H1 (cell line): ENCODE data around the gene FNIP2. TPM values are rescaled to one million over a fixed set of nuclear protein-coding genes. Genes with fewer than 3 reads are reported as not detected.
A peak's percentile ranks its signal among the peaks of the same experiment; 100 is the strongest.

Source experiments
- CTCF ChIA-PET: fragments of 300-600 bp; sonication (Branson Sonifier 250); formaldehyde crosslinking; loops from one replicate; lab custom pipeline; 2021; ENCODE audit not compliant: partially characterized antibody; lab: Charles Lee
- POLR2A ChIA-PET: fragments of 300-600 bp; sonication (Branson Sonifier 250); formaldehyde crosslinking; loops from one replicate; lab custom pipeline; 2021; ENCODE audit warnings: inconsistent platforms; ENCODE audit not compliant: partially characterized antibody; lab: Charles Lee
- DNase-seq, 2 experiments: peaks; one replicate each; pipeline versions ENCODE4 v3.0.0 to v3.0.0-alpha.2; 2010 to 2022; ENCODE audit warnings: low spot score in 2 of 2, low read depth in 1 of 2, mixed read lengths in 1 of 2
- FAIRE-seq: peaks from 2 replicates; lab custom pipeline; 2011; peaks lifted over from hg19 to GRCh38; lab: Jason Lieb, UNC
- H2AFZ ChIP-seq: 2 replicates; pipeline ENCODE4 v1.8.1; 2012; ENCODE audit warnings: low read length, inconsistent platforms
- H2AK5ac ChIP-seq: 2 replicates; pipeline ENCODE4 v1.6.1; 2013; ENCODE audit warnings: low read depth, low read length
- H2BK120ac ChIP-seq: replicated peaks from 2 replicates; pipeline ENCODE3; 2013; ENCODE audit warnings: low read depth, low read length, inconsistent platforms
- H2BK12ac ChIP-seq: 2 replicates; pipeline ENCODE4 v1.6.1; 2013; ENCODE audit warnings: low read depth, low read length
- H2BK15ac ChIP-seq: 2 replicates; pipeline ENCODE4 v1.6.1; 2013; ENCODE audit warnings: low read length
- H2BK20ac ChIP-seq: 2 replicates; pipeline ENCODE4 v1.6.1; 2013; ENCODE audit warnings: low read length
- H2BK5ac ChIP-seq: 2 replicates; pipeline ENCODE4 v1.6.1; 2013; ENCODE audit warnings: low read depth, low read length
- H3K14ac ChIP-seq: 2 replicates; pipeline ENCODE4 v1.6.1; 2013; ENCODE audit warnings: inconsistent platforms; ENCODE audit not compliant: insufficient read length
- H3K18ac ChIP-seq: 2 replicates; pipeline ENCODE4 v1.6.1; 2013; ENCODE audit warnings: low read length; ENCODE audit errors: extremely low read depth
- H3K23ac ChIP-seq: 2 replicates; pipeline ENCODE4 v1.6.1; 2013; ENCODE audit warnings: inconsistent platforms; ENCODE audit not compliant: insufficient read length
- H3K23me2 ChIP-seq: 2 replicates; pipeline ENCODE4 v1.6.1; 2013; ENCODE audit warnings: low read depth, low read length
- H3K27ac ChIP-seq: 2 replicates; pipeline ENCODE4 v1.6.1; 2011; ENCODE audit warnings: low read depth, low read length, inconsistent platforms
- H3K27me3 ChIP-seq, 4 experiments: replicated peaks in 1 of 4; 1 replicate in 1 of 4; 2 replicates in 3 of 4; pipeline versions ENCODE4 v1.6.1 to v1.8.1; 2011 to 2013; ENCODE audit warnings: low read length in 3 of 4, mild to moderate bottlenecking in 3 of 4, inconsistent platforms in 2 of 4, mixed read lengths in 2 of 4, moderate library complexity in 1 of 4; ENCODE audit not compliant: control insufficient read depth in 3 of 4, insufficient read depth in 3 of 4; ENCODE audit errors: extremely low read depth in 1 of 4
- H3K36me3 ChIP-seq, 4 experiments: 2 replicates each; pipeline versions ENCODE4 v1.6.1 to v1.8.1; 2011 to 2013; ENCODE audit warnings: mild to moderate bottlenecking in 4 of 4, low read length in 3 of 4, moderate library complexity in 2 of 4, control low read depth in 1 of 4, inconsistent platforms in 1 of 4; ENCODE audit not compliant: insufficient read depth in 4 of 4, control insufficient read depth in 2 of 4
- H3K4ac ChIP-seq: replicated peaks from 2 replicates; pipeline ENCODE3; 2013; ENCODE audit warnings: low read length, low read depth, mixed read lengths, inconsistent platforms; ENCODE audit not compliant: insufficient read length
- H3K4me1 ChIP-seq, 4 experiments: replicated peaks in 1 of 4; 1 replicate in 1 of 4; 2 replicates in 3 of 4; pipeline versions ENCODE4 v1.6.1 to v1.8.1; 2011 to 2013; ENCODE audit warnings: low read length in 3 of 4, inconsistent platforms in 2 of 4, mixed read lengths in 1 of 4; ENCODE audit not compliant: insufficient read depth in 4 of 4, control insufficient read depth in 3 of 4
- H3K4me2 ChIP-seq, 2 experiments: 2 replicates each; pipeline versions ENCODE4 v1.6.1 to v1.8.1; 2011 to 2013; ENCODE audit warnings: low read depth in 2 of 2, low read length in 2 of 2, control low read depth in 1 of 2, inconsistent platforms in 1 of 2, mild to moderate bottlenecking in 1 of 2; ENCODE audit not compliant: insufficient read depth in 1 of 2
- H3K4me3 ChIP-seq, 4 experiments: fragments of 200-600, 300-600 bp in 1 of 4; sonication (generic), shearing (Covaris generic), sonication (Bioruptor Twin) in 1 of 4; 2 replicates each; pipeline versions ENCODE4 v1.5.1 to v1.8.1; 2011 to 2016; ENCODE audit warnings: low read length in 4 of 4, low read depth in 3 of 4, control low read depth in 2 of 4, inconsistent platforms in 2 of 4, mild to moderate bottlenecking in 2 of 4, mixed read lengths in 1 of 4, moderate library complexity in 1 of 4; ENCODE audit not compliant: insufficient read depth in 2 of 4; ENCODE audit errors: extremely low read depth in 1 of 4
- H3K56ac ChIP-seq: replicated peaks from 2 replicates; pipeline ENCODE3; 2013; ENCODE audit warnings: low read depth, mild to moderate bottlenecking, mixed read lengths, low read length, inconsistent platforms; ENCODE audit not compliant: insufficient read length
- H3K79me1 ChIP-seq: 2 replicates; pipeline ENCODE4 v1.6.1; 2013; ENCODE audit warnings: low read depth, low read length, control low read depth
- H3K79me2 ChIP-seq, 2 experiments: 2 replicates each; pipeline versions ENCODE4 v1.6.1 to v1.8.1; 2012 to 2013; ENCODE audit warnings: low read length in 2 of 2, mild to moderate bottlenecking in 2 of 2, inconsistent platforms in 1 of 2; ENCODE audit not compliant: insufficient read depth in 2 of 2, control insufficient read depth in 1 of 2
- H3K9ac ChIP-seq, 4 experiments: replicated peaks in 1 of 4; 1 replicate in 1 of 4; 2 replicates in 3 of 4; pipeline versions ENCODE4 v1.6.1 to v1.8.1; 2011 to 2013; ENCODE audit warnings: low read depth in 3 of 4, low read length in 3 of 4, control low read depth in 2 of 4, mild to moderate bottlenecking in 2 of 4, moderate library complexity in 2 of 4, inconsistent platforms in 1 of 4; ENCODE audit errors: extremely low read depth in 1 of 4
- H3K9me3 ChIP-seq, 2 experiments: 2 replicates each; pipeline versions ENCODE4 v1.6.1 to v1.8.1; 2012 to 2013; ENCODE audit warnings: mild to moderate bottlenecking in 2 of 2, moderate library complexity in 2 of 2, control low read depth in 1 of 2, inconsistent platforms in 1 of 2, low read depth in 1 of 2, low read length in 1 of 2, mixed read lengths in 1 of 2; ENCODE audit not compliant: insufficient read depth in 2 of 2
- H4K20me1 ChIP-seq, 2 experiments: replicated peaks in 1 of 2; 2 replicates each; pipeline versions ENCODE3 to v1.8.1; 2011 to 2013; ENCODE audit warnings: inconsistent platforms in 2 of 2, low read length in 2 of 2, mild to moderate bottlenecking in 1 of 2; ENCODE audit not compliant: insufficient read depth in 2 of 2, control insufficient read depth in 1 of 2
- H4K5ac ChIP-seq: 2 replicates; pipeline ENCODE4 v1.6.1; 2013; ENCODE audit warnings: low read length, low read depth, mixed read lengths, inconsistent platforms; ENCODE audit not compliant: insufficient read length
- H4K8ac ChIP-seq: 2 replicates; pipeline ENCODE4 v1.8.0; 2013; ENCODE audit warnings: mild to moderate bottlenecking, moderate library complexity, low read length, inconsistent platforms; ENCODE audit not compliant: insufficient read depth; ENCODE audit errors: extremely low read depth
- H4K91ac ChIP-seq: replicated peaks from 2 replicates; pipeline ENCODE3; 2013; ENCODE audit warnings: low read length, mixed read lengths, inconsistent platforms; ENCODE audit not compliant: insufficient read length
- ATF2 ChIP-seq: IDR thresholded peaks from 2 replicates; pipeline ENCODE4 v1.6.1; 2012; ENCODE audit warnings: low read length, inconsistent platforms
- CTBP2 ChIP-seq: IDR thresholded peaks from 2 replicates; pipeline ENCODE4 v1.7.0; 2011; ENCODE audit warnings: borderline replicate concordance, mild to moderate bottlenecking, moderate library complexity, mixed read lengths, low read length; ENCODE audit not compliant: insufficient read depth, insufficient read length
- MAFK ChIP-seq: IDR thresholded peaks from 2 replicates; pipeline ENCODE4 v1.6.1; 2012; ENCODE audit warnings: low read depth, mild to moderate bottlenecking, improper control_type of control experiment, low read length
- RBBP5 ChIP-seq: IDR thresholded peaks from 2 replicates; pipeline ENCODE4 v1.7.1; 2012; ENCODE audit warnings: low read depth, mild to moderate bottlenecking, inconsistent platforms, low read length, moderate library complexity, borderline replicate concordance
- SP1 ChIP-seq: IDR thresholded peaks from 2 replicates; pipeline ENCODE4 v1.6.1; 2011; ENCODE audit warnings: low read depth, low read length
- TEAD4 ChIP-seq: IDR thresholded peaks from 2 replicates; pipeline ENCODE4 v1.6.1; 2012; ENCODE audit warnings: low read depth, low read length, inconsistent platforms, mixed read lengths
- USF2 ChIP-seq: IDR thresholded peaks from 2 replicates; pipeline ENCODE4 v1.6.1; 2011; ENCODE audit warnings: low read length, improper control_type of control experiment
- WGBS, 2 experiments: shearing (Covaris generic) in 1 of 2; methylation state at CpG; one replicate each; pipeline versions ENCODE4 v1.1.6 to v1.1.7; 2013 to 2015; ENCODE audit warnings: low lambda C conversion rate in 2 of 2, mixed read lengths in 2 of 2, inconsistent platforms in 1 of 2, low coverage in 1 of 2, missing lambda C conversion rate in 1 of 2; ENCODE audit not compliant: insufficient replicate concordance in 2 of 2, insufficient coverage in 1 of 2, insufficient read length in 1 of 2; ENCODE audit errors: extremely low coverage in 1 of 2, missing lambda C conversion rate in 1 of 2; 5-methylcytosine and 5-hydroxymethylcytosine counted together
- polyA plus RNA-seq, 7 experiments: library from polyadenylated mRNA; depleted of rRNA in 3 of 7; stranded (reverse) in 5 of 7; unstranded in 2 of 7; fragments of >200 nt in 5 of 7; fragments of 200-250 nt in 2 of 7; gene quantifications; 1 replicate in 5 of 7; 2 replicates in 1 of 7; 4 replicates in 1 of 7; pipeline versions ENCODE4 v1.2.1 to v1.2.3, GENCODE V29; 2011 to 2013; ENCODE audit warnings: missing spikeins in 2 of 7, mixed read lengths in 2 of 7
- total RNA-seq: library from RNA; stranded (reverse); fragmentation: NEBNext Ultra II Directional; extraction: Animal tissue kit (Norgen Biotek cat#: 25700); gene quantifications from 2 replicates; pipeline ENCODE4 v1.2.1, GENCODE V29; 2021

The FNIP2 gene
- total and polyA plus RNA-seq, 2 of the 8 experiments (the other 6 are each of a cell fraction or from before 2014, with no cell fraction given) = 4.0 to 13.0 TPM

GRCh38 chr4:158903079-158903456 is 134.2 kb downstream of the FNIP2 start:
- H2BK120ac ChIP-seq = peak overlapping the region; percentile 43
- POLR2A ChIA-PET = interaction anchor here (0.8 to 1.7 kb wide), 3 partner anchors 13 to 57 kb away, joined by 3 to 4 read pairs (median 3); no protein-coding TSS in a partner anchor
- no peaks in the 10 kb centered on the region for H3K79me2 ChIP-seq
- H3K4ac ChIP-seq = peak overlapping the region; percentile 95
- H3K36me3 ChIP-seq = peaks cover 0 to 3% (median 0%) of the 10 kb centered on the region in 4 experiments; a peak in 1 of 8 replicates
- H3K23me2 ChIP-seq = no peaks in the 10 kb centered on the region
- H4K91ac ChIP-seq = peak overlapping the region; percentile 65
- no peak overlapping the region for H2BK15ac ChIP-seq
- no peak overlapping the region for H2AFZ ChIP-seq
- no peaks in the 10 kb centered on the region for H3K9me3 ChIP-seq
- no peak for TF ChIP-seq MAFK
- TF ChIP-seq CTBP2 = no peak
- TF ChIP-seq TEAD4 = no peak
- no peak; the same call in 1 of the 2 replicates for TF ChIP-seq RBBP5
- no peak for TF ChIP-seq ATF2
- TF ChIP-seq SP1 = no peak
- TF ChIP-seq USF2 = no peak
- TF ChIP-seq, all 59 proteins: peak for 0
- Histone ChIP-seq H3K14ac (no peak overlapping the region), H2AK5ac (no peak overlapping the region), H3K4me1 (no peaks in the 10 kb centered on the region; a peak in 1 of 7 replicates), H2BK20ac (no peak overlapping the region), H2BK12ac (no peak overlapping the region), H3K27me3 (no peaks in the 10 kb centered on the region), H4K8ac (no peak overlapping the region; the same call in 1 of the 2 replicates), H3K79me1 (no peaks in the 10 kb centered on the region), H4K20me1 (no peaks in the 10 kb centered on the region), H3K56ac (no peak overlapping the region), H3K27ac (peak overlapping the region; percentile 49; the same call in 1 of the 2 replicates), H3K4me3 (no peak overlapping the region), H3K18ac (no peak overlapping the region), H3K9ac (no peak overlapping the region), H3K23ac (no peak overlapping the region), H4K5ac (peak overlapping the region; percentile 22), H2BK5ac (no peak overlapping the region), H3K4me2 (no peak overlapping the region; a peak in 1 of 4 replicates)
- FAIRE-seq (no peak), DNase-seq (no peak)
- CTCF ChIA-PET = interaction anchor here (0.7 to 1.7 kb wide), 4 partner anchors 10 to 289 kb away, joined by 3 to 5 read pairs (median 3); no protein-coding TSS in a partner anchor
- WGBS, 2 experiments = 87% methylated on average over 7 of the region's 7 CpGs; no CpG with 5 or more reads in 1 of the 2 experiments
